ENCODE data around the gene EMD. TPM values are rescaled to one million over a fixed set of nuclear protein-coding genes. Genes with fewer than 3 reads are reported as not detected.

The EMD gene
- total RNA-seq, 2 donors from 2014 or later, result 61.4 to 66.1 TPM

DNA sequence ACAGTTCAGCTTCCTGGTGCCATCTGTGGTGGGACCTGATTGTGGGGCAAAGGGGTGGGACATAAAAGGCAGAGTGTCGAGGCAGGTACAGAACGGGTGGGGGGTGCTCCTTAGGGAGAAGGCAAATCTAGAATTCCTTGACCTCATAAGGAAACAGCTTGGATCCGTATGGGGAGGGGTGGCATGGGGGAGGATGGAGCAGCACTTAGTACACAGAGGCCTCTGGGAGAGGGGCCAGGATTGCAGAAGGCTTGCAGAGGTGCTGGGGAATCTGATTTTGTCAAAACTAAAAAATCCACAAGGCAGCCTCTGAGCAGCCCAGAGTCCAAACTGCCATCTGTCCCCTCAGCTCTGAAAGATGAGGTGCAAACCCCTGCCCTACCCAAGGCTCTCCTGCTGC is 2.3 kb upstream of the EMD start:
- WGBS, result 57% methylated on average over 3 of the region's 3 CpGs
- DNase-seq (ENCODE audit: low spot score), result no peak
- Histone ChIP-seq H3K27ac (peak overlapping the region; percentile 98), H3K36me3 (no peaks in the 10 kb centered on the region), H3K27me3 (replicated peaks; ENCODE audit: insufficient read depth) (no peaks in the 10 kb centered on the region), H3K4me1 (replicated peaks) (no peaks in the 10 kb centered on the region), H3K9me3 (no peaks in the 10 kb centered on the region), H3K4me3 (no peak overlapping the region)
- intact Hi-C loops (cut with DNase I), result no loop called here
- no peak for TF ChIP-seq POLR2A (IDR thresholded peaks at IDR 0.05)
- TF ChIP-seq, protein P1, sequence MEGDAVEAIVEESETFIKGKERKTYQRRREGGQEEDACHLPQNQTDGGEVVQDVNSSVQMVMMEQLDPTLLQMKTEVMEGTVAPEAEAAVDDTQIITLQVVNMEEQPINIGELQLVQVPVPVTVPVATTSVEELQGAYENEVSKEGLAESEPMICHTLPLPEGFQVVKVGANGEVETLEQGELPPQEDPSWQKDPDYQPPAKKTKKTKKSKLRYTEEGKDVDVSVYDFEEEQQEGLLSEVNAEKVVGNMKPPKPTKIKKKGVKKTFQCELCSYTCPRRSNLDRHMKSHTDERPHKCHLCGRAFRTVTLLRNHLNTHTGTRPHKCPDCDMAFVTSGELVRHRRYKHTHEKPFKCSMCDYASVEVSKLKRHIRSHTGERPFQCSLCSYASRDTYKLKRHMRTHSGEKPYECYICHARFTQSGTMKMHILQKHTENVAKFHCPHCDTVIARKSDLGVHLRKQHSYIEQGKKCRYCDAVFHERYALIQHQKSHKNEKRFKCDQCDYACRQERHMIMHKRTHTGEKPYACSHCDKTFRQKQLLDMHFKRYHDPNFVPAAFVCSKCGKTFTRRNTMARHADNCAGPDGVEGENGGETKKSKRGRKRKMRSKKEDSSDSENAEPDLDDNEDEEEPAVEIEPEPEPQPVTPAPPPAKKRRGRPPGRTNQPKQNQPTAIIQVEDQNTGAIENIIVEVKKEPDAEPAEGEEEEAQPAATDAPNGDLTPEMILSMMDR (IDR thresholded peaks at IDR 0.05), result no peak
- no peak for TF ChIP-seq POLR2AphosphoS5 (IDR thresholded peaks at IDR 0.05)

DNA sequence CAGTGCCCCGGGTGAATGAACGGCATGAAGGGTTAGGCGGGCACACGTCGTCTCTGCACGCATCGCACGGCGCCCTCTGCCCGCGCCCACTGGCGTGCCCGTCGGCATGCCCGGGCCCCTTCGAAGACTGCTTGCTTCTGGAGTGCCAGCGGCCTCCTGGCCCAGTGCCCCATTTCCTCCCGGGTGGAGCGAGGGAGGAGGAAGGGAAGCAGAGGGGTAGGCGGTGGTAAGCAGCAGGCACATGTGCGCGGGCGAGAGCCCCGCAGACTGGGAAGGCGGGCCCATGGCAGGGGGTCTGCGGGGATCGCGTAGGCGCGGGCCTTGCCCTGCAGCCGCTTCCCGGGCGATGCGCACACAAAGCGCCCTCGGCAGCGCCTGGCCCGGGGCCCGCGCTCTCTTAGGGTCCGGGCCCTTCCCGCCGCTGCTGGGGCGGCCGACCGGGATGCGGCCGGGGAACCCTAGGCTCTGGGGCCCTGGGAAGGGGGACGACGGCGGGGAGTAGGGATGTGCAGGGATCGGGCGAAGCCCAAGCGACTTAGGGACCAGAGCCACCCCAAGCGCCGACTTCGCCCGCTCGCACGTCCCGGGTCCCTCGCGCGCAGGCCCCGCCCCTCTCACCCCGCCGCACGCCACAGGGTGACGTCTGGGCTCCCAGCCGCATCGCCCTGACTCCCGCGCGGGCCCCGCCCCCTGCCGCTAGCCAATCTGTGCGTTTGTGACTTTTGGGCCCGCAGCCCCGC is 866 bp upstream of the EMD start:
- Histone ChIP-seq H3K4me3 (peak overlapping the region; percentile 34 to 42), H3K4me1 (replicated peaks) (no peaks in the 10 kb centered on the region), H3K27ac (peak overlapping the region; percentile 98), H3K27me3 (replicated peaks; ENCODE audit: insufficient read depth) (no peaks in the 10 kb centered on the region), H3K36me3 (no peaks in the 10 kb centered on the region), H3K9me3 (no peaks in the 10 kb centered on the region)
- 0% methylated on average over 20 of the region's 79 CpGs for WGBS
- intact Hi-C loops (cut with DNase I), result no loop called here
- no peak for DNase-seq (ENCODE audit: low spot score)
- TF ChIP-seq, protein P1 (IDR thresholded peaks at IDR 0.05), result no peak
- peak; percentile 92 for TF ChIP-seq POLR2A (IDR thresholded peaks at IDR 0.05)
- no peak for TF ChIP-seq POLR2AphosphoS5 (IDR thresholded peaks at IDR 0.05)

DNA sequence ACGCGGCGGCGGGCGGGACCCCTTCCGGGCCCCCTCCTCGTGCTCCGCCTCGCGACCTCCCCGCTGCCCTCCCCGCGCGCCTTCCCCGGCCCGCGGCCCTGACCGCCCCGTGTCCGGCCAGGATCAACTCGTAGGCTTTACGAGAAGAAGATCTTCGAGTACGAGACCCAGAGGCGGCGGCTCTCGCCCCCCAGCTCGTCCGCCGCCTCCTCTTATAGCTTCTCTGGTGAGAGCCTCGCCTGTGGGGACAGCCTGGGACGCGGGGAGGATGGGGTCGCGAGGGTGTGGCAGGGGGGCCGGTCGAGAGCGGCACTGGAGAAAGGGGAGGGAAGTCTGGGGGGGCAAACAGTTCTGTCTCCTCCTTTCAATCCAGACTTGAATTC is 465 bp downstream of the EMD start:
- Histone ChIP-seq H3K4me1 (replicated peaks) (no peaks in the 10 kb centered on the region), H3K27ac (peak overlapping the region; percentile 95 to 97), H3K27me3 (replicated peaks; ENCODE audit: insufficient read depth) (no peaks in the 10 kb centered on the region), H3K4me3 (peak overlapping the region; percentile 67 to 73), H3K9me3 (no peaks in the 10 kb centered on the region), H3K36me3 (no peaks in the 10 kb centered on the region)
- DNase-seq (ENCODE audit: low spot score), result no peak
- 2% methylated on average over 14 of the region's 38 CpGs for WGBS
- intact Hi-C loops (cut with DNase I), result no loop called here
- TF ChIP-seq POLR2AphosphoS5 (IDR thresholded peaks at IDR 0.05) (no peak), POLR2A (IDR thresholded peaks at IDR 0.05) (no peak)
- TF ChIP-seq, protein P1 (IDR thresholded peaks at IDR 0.05), result no peak

DNA sequence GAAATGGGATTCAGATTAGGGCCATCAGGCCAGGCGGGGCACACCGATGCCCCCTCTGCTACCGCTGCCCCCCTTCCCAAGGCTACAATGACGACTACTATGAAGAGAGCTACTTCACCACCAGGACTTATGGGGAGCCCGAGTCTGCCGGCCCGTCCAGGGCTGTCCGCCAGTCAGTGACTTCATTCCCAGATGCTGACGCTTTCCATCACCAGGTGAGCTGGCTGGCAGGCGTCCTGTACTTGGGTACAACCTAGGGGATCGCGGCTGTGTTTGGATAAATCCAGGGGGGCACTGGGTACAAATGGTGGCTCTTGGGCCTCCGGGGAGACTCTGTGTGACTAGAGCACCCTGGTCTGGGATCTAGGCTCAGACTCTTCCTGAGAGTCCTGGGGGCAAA is 1.1 kb downstream of the EMD start:
- intact Hi-C loops (cut with DNase I), result no loop called here
- WGBS, result no CpG with 5 or more reads among the region's 13 CpGs
- Histone ChIP-seq H3K4me1 (replicated peaks) (no peaks in the 10 kb centered on the region), H3K36me3 (no peaks in the 10 kb centered on the region), H3K27me3 (replicated peaks; ENCODE audit: insufficient read depth) (no peaks in the 10 kb centered on the region), H3K9me3 (no peaks in the 10 kb centered on the region), H3K4me3 (peak overlapping the region; percentile 67 to 73), H3K27ac (peak overlapping the region; percentile 95 to 97)
- no peak for DNase-seq (ENCODE audit: low spot score)
- TF ChIP-seq POLR2A (IDR thresholded peaks at IDR 0.05) (no peak), POLR2AphosphoS5 (IDR thresholded peaks at IDR 0.05) (no peak)
- TF ChIP-seq, protein P1 (IDR thresholded peaks at IDR 0.05), result no peak

DNA sequence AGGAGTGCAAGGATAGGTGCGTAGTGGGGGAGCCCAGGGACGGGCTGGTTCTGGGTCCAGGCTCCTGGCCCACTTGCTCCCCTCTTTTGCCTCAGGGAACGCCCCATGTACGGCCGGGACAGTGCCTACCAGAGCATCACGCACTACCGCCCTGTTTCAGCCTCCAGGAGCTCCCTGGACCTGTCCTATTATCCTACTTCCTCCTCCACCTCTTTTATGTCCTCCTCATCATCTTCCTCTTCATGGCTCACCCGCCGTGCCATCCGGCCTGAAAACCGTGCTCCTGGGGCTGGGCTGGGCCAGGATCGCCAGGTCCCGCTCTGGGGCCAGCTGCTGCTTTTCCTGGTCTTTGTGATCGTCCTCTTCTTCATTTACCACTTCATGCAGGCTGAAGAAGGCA is 1.7 kb downstream of the EMD start:
- intact Hi-C loops (cut with DNase I), result no loop called here
- Histone ChIP-seq H3K4me1 (replicated peaks) (no peaks in the 10 kb centered on the region), H3K9me3 (no peaks in the 10 kb centered on the region), H3K4me3 (no peak overlapping the region), H3K27me3 (replicated peaks; ENCODE audit: insufficient read depth) (no peaks in the 10 kb centered on the region), H3K36me3 (no peaks in the 10 kb centered on the region), H3K27ac (peak overlapping the region; percentile 95 to 97)
- DNase-seq (ENCODE audit: low spot score), result no peak
- TF ChIP-seq POLR2AphosphoS5 (IDR thresholded peaks at IDR 0.05) (no peak), POLR2A (IDR thresholded peaks at IDR 0.05) (no peak)
- TF ChIP-seq, protein P1 (IDR thresholded peaks at IDR 0.05), result no peak
- WGBS, result 65% methylated on average over 7 of the region's 14 CpGs

Measured in prostate gland (tissue), 2 donors.